CD4-positive, CD25-positive, alpha-beta regulatory T cell (primary cell): ENCODE measurements around the gene SPAM1. TPM values are rescaled to one million over a fixed set of nuclear protein-coding genes. Genes with fewer than 3 reads are reported as not detected.

Experiments used
- ATAC-seq, 2 donors: fragments of 150-1000 bp; cut with Tn5 transposase; one replicate each; pipeline ENCODE4 v1.10.0; 2021; ENCODE audit warnings: low read depth in 2 of 2, moderate number of reproducible peaks in 2 of 2, moderate library complexity in 1 of 2
- DNase-seq, 3 donors: peaks; one replicate each; pipeline versions ENCODE4 v3.0.0 to v3.0.0-alpha.2; 2012 to 2022; ENCODE audit warnings: mixed read lengths in 1 of 3
- H3K27ac ChIP-seq: one replicate; pipeline ENCODE4 v1.7.0; 2013; ENCODE audit warnings: mild to moderate bottlenecking, low read length; ENCODE audit not compliant: insufficient read depth, poor library complexity, severe bottlenecking
- H3K27me3 ChIP-seq: one replicate; pipeline ENCODE4 v1.7.0; 2013; ENCODE audit warnings: low read length; ENCODE audit not compliant: control insufficient read depth, insufficient read depth
- H3K36me3 ChIP-seq: one replicate; pipeline ENCODE4 v1.7.0; 2013; ENCODE audit warnings: mild to moderate bottlenecking, low read length, moderate library complexity; ENCODE audit not compliant: control insufficient read depth, insufficient read depth
- H3K4me1 ChIP-seq: 2 replicates; pipeline ENCODE4 v1.7.0; 2013; ENCODE audit warnings: mild to moderate bottlenecking, low read length; ENCODE audit not compliant: insufficient read depth, control insufficient read depth, poor library complexity, severe bottlenecking
- H3K4me3 ChIP-seq: one replicate; pipeline ENCODE4 v1.7.0; 2013; ENCODE audit warnings: low read depth, mild to moderate bottlenecking, low read length, moderate library complexity
- H3K9me3 ChIP-seq, 2 experiments: 1 replicate in 1 of 2; 2 replicates in 1 of 2; pipeline ENCODE4 v1.7.0; 2013; ENCODE audit warnings: low read length in 2 of 2, mild to moderate bottlenecking in 1 of 2, moderate library complexity in 1 of 2; ENCODE audit not compliant: control insufficient read depth in 2 of 2
- H3K27ac Mint-ChIP-seq, 3 donors: one replicate each; pipeline ENCODE4 v1.8.0; 2020 to 2022; ENCODE audit warnings: mild to moderate bottlenecking in 3 of 3, mixed read lengths in 3 of 3, moderate library complexity in 2 of 3
- H3K27me3 Mint-ChIP-seq: one replicate; pipeline ENCODE4 v1.8.0; 2022; ENCODE audit warnings: mild to moderate bottlenecking, mixed read lengths
- H3K36me3 Mint-ChIP-seq: one replicate; pipeline ENCODE4 v1.8.0; 2020; ENCODE audit warnings: mixed read lengths
- H3K4me1 Mint-ChIP-seq, 4 donors: one replicate each; pipeline ENCODE4 v1.8.0; 2020 to 2022; ENCODE audit warnings: mixed read lengths in 4 of 4, mild to moderate bottlenecking in 1 of 4
- H3K4me3 Mint-ChIP-seq, 4 donors: one replicate each; pipeline ENCODE4 v1.8.0; 2020 to 2022; ENCODE audit warnings: mild to moderate bottlenecking in 4 of 4, mixed read lengths in 4 of 4, moderate library complexity in 3 of 4
- H3K9me3 Mint-ChIP-seq, 7 donors: one replicate each; pipeline ENCODE4 v1.8.0; 2020 to 2022; ENCODE audit warnings: mixed read lengths in 7 of 7, mild to moderate bottlenecking in 3 of 7, moderate library complexity in 2 of 7
- polyA plus RNA-seq, 4 donors: library from polyadenylated mRNA; unstranded; fragments of 300-500 nt; fragmentation: Illumina TruSeq; gene quantifications; one replicate each; pipeline ENCODE4 v1.2.3, GENCODE V29; 2021
- total RNA-seq: library from RNA; stranded (reverse); gene quantifications from one replicate; pipeline ENCODE4 v1.2.3, GENCODE V29; 2022

SPAM1 gene
- total and polyA plus RNA-seq, 5 donors from 2014 or later, result not detected

DNA sequence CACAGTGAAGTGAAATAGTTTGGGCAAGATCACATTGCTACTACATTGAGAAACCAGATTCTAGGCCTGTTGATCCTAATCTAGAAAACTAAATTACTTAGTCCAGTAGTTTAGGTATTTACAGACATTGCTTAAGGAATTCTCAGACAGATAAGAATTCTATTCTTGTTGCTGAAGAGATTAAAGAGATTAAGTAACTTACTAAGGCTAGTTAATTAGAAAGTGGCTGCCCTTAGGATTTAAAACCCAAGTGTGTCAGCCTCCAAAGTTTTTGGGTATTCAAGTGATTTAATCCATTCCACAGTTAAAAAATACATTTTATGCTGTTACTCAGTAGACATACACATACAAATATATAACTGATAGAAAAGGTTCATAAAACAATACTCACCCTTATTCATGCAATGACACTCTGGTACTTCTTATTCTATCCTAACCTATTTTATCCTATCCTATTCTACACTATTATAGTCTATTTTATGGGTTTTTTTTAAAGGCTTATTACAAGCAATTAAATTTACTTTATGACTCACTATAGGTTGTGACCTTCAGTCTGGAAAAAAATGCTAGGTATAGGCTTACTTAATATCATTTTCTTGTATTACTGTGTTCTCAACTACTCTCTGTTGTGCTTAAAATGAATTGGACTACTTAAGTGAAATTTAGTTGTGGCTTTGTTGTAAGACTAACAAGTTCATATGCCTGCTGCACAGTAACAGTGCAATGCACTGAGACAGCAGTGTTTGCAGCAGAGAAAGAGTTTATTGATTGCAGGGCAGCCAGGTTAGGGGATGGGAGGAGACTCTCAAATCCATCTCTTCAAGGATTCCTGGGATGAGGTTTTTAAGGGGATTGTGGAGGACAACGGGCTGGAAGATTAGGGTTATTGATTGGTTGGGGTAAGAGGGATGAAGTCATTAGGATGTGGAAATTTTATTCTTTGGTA is 10.7 kb downstream of the SPAM1 start:
- Mint-ChIP-seq H3K9me3 (peaks cover 0 to 3% (median 0%) of the 10 kb centered on the region in 7 donors), H3K4me1 (no peaks in the 10 kb centered on the region), H3K27ac (no peak overlapping the region), H3K27me3 (no peaks in the 10 kb centered on the region), H3K36me3 (no peaks in the 10 kb centered on the region), H3K4me3 (no peak overlapping the region)
- no peaks in the 10 kb centered on the region for H3K27me3 ChIP-seq
- no peaks in the 10 kb centered on the region for H3K36me3 ChIP-seq
- no peak overlapping the region for H3K4me3 ChIP-seq
- no peaks in the 10 kb centered on the region for H3K4me1 ChIP-seq
- no peak overlapping the region for H3K27ac ChIP-seq
- no peak for ATAC-seq
- DNase-seq, result no peak
- no peaks in the 10 kb centered on the region for H3K9me3 ChIP-seq

DNA sequence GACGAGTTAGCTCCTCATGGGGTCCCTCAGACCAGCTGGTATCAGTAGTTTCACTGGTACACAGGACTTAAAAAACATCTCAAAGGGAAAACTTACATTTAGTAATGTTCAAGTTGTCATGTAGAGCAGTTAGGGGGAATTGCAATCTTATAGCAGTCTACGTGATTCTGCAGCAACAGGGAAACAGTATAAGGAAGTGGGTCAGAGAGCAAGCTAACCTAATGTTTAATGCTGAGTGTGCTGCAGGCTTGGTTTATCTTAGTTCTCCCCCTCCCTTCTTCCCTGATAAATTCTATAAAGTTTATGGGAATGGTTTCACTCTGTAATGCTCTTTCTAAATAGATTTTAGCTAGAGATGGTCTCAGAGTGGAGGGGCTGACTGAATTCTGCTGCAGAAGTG is 11.3 kb downstream of the SPAM1 start:
- Histone ChIP-seq H3K9me3 (no peaks in the 10 kb centered on the region), H3K27me3 (no peaks in the 10 kb centered on the region), H3K4me1 (no peaks in the 10 kb centered on the region), H3K4me3 (no peak overlapping the region), H3K36me3 (no peaks in the 10 kb centered on the region), H3K27ac (no peak overlapping the region)
- no peaks in the 10 kb centered on the region for H3K27me3 Mint-ChIP-seq
- ATAC-seq (no peak), DNase-seq (no peak)
- no peak overlapping the region for H3K4me3 Mint-ChIP-seq
- H3K4me1 Mint-ChIP-seq, result no peaks in the 10 kb centered on the region
- H3K27ac Mint-ChIP-seq, result no peak overlapping the region
- peaks cover 0 to 3% (median 0%) of the 10 kb centered on the region in 7 donors for H3K9me3 Mint-ChIP-seq
- H3K36me3 Mint-ChIP-seq, result no peaks in the 10 kb centered on the region

DNA sequence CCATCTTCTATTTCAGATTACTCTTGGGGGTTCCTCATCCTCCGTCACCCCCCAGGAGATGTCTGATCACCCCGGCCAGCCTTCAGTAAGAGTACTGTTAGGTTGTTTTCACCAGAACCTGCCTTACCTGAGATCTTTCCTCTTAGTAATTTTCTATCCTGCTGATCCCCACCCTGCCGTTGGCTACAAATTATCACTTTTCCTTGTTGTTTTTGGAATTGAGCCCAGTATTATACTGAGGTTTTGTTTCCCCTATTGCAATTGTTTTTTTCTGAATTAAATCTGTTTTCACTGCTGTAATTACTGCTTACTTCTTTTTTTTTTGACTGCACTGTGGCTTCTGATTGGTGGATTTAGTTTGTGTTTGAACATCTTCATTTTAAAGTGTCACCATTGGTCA is 14.7 kb downstream of the SPAM1 start:
- no peaks in the 10 kb centered on the region for H3K36me3 Mint-ChIP-seq
- peaks cover 8% of the 10 kb centered on the region for H3K27me3 Mint-ChIP-seq
- peaks cover 0 to 3% (median 0%) of the 10 kb centered on the region in 7 donors for H3K9me3 Mint-ChIP-seq
- no peaks in the 10 kb centered on the region for H3K9me3 ChIP-seq
- no peaks in the 10 kb centered on the region for H3K36me3 ChIP-seq
- H3K4me3 Mint-ChIP-seq, result no peak overlapping the region
- ATAC-seq, result no peak
- DNase-seq, result no peak
- no peak overlapping the region for H3K27ac Mint-ChIP-seq
- H3K27me3 ChIP-seq, result no peaks in the 10 kb centered on the region
- no peaks in the 10 kb centered on the region for H3K4me1 Mint-ChIP-seq
- H3K4me1 ChIP-seq, result no peaks in the 10 kb centered on the region
- no peak overlapping the region for H3K27ac ChIP-seq
- no peak overlapping the region for H3K4me3 ChIP-seq

DNA sequence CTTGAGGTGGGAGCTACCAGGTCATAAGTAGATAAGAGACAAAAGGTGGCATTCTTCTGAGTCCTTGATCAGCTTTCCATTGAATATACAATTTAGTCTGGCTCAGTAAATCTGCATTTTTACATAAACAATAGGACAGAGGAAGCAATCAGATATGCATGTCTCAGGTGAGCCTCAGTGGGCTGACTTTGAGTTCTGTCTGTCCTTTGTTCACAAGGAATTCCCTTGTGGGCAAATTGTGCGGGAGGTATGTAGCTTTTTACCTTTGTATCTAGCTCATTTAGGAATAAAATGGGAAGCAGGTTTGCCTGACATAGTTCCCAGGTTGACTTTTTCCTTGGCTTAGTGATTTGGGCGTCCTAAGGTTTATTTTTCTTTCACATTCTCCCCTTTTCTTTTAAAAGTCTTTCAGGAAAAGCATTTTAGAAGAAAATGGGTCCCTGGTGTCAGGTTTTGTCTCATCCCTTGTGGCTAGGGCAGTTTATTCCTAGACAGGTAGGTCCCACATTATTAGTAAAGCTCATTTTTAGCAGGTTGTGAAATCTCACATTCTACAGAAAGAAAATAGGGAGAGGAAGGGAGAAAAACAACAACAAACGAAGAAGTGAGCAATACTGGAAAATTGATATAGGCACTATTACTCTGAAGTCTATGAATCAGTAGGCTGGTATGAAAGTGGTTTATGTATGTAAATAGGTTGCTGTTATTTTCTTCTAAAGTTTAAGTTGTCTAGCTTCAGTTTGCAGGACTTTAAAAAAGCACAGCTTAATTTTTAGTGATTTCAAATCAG is 16.5 kb downstream of the SPAM1 start:
- H3K27ac ChIP-seq, result no peak overlapping the region
- Mint-ChIP-seq H3K9me3 (peaks cover 0 to 3% (median 0%) of the 10 kb centered on the region in 7 donors), H3K4me3 (no peak overlapping the region), H3K4me1 (no peaks in the 10 kb centered on the region), H3K27ac (no peak overlapping the region), H3K27me3 (peaks cover 8% of the 10 kb centered on the region), H3K36me3 (no peaks in the 10 kb centered on the region)
- ATAC-seq (no peak), DNase-seq (no peak)
- no peak overlapping the region for H3K4me3 ChIP-seq
- H3K4me1 ChIP-seq, result no peaks in the 10 kb centered on the region
- no peaks in the 10 kb centered on the region for H3K27me3 ChIP-seq
- H3K36me3 ChIP-seq, result no peaks in the 10 kb centered on the region
- H3K9me3 ChIP-seq, result no peaks in the 10 kb centered on the region

DNA sequence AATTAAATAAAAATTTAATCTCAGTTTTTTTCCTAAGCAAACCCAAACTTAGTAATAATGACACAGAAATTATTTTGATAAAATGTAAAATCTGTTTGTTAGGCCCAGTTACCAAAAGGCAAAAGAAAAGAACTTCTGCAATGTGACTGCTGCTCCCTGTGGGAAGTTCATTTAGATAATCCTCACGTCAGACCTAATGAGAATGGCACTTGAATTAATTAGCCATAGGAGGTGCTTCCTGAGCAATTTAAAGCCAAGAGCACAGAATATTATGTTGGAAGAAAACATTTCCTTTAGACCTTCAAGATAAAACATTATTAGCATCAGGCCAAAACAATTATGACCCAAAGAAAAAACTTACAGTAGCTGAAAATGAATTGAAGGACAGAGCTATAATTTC is 19.4 kb downstream of the SPAM1 start:
- H3K4me1 Mint-ChIP-seq, result no peaks in the 10 kb centered on the region
- H3K36me3 Mint-ChIP-seq, result no peaks in the 10 kb centered on the region
- Histone ChIP-seq H3K9me3 (no peaks in the 10 kb centered on the region), H3K27me3 (no peaks in the 10 kb centered on the region), H3K36me3 (no peaks in the 10 kb centered on the region), H3K4me1 (no peaks in the 10 kb centered on the region), H3K4me3 (no peak overlapping the region), H3K27ac (no peak overlapping the region)
- H3K27ac Mint-ChIP-seq, result no peak overlapping the region
- DNase-seq (no peak), ATAC-seq (no peak)
- no peak overlapping the region for H3K4me3 Mint-ChIP-seq
- H3K9me3 Mint-ChIP-seq, result no peaks in the 10 kb centered on the region
- H3K27me3 Mint-ChIP-seq, result peaks cover 8% of the 10 kb centered on the region

DNA sequence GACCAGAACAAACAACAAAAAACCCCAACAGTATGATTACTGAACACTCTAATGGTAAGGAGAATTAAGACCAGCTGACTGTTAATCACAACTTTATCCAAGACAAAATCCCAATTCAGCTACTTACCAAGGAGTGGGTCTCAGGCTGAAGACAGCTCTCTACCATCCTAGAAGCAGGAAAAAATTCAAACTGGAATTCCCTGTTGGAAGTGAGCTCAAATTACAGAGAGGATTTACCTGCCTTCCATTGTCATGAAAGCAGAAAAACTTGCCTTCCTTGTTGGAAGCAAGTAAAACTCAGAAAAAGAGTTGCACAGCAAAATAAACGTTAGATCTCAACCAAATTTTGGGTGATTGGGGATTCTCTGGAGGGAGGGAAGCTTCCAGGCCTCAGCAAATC is 20.9 kb downstream of the SPAM1 start:
- H3K27ac ChIP-seq, result no peak overlapping the region
- H3K27ac Mint-ChIP-seq, result no peak overlapping the region

DNA sequence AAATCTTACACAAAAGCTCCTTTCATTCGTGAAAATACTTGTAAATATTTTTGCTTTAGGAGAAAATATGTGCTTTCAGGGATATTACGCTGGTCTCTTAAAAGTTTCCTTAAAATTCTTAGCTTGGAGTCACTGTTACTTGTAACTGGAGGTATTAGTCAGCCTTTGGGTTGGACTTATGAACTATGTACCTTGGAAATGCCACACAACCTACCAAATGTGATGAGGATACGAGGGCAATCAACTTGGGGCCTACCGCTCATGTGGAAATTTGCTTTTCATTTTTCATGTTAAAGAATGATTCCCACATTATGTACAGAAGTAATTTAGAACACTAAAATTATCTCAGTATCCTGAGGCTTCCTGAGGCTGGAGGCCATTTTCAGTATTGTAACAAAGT is 23.1 kb downstream of the SPAM1 start:
- Mint-ChIP-seq H3K4me3 (no peak overlapping the region), H3K27ac (no peak overlapping the region), H3K36me3 (no peaks in the 10 kb centered on the region), H3K27me3 (peaks cover 2% of the 10 kb centered on the region), H3K4me1 (no peaks in the 10 kb centered on the region), H3K9me3 (peaks cover 0 to 3% (median 0%) of the 10 kb centered on the region in 7 donors)
- Histone ChIP-seq H3K36me3 (no peaks in the 10 kb centered on the region), H3K4me3 (no peak overlapping the region), H3K27ac (no peak overlapping the region), H3K4me1 (no peaks in the 10 kb centered on the region), H3K9me3 (no peaks in the 10 kb centered on the region), H3K27me3 (no peaks in the 10 kb centered on the region)
- DNase-seq, result no peak
- ATAC-seq, result no peak

More for the DNA sequence above, 20.9 kb downstream of the SPAM1 start:
- Mint-ChIP-seq H3K9me3 (peaks cover 0 to under 1% (median 0%) of the 10 kb centered on the region in 7 donors), H3K4me3 (no peak overlapping the region), H3K4me1 (no peaks in the 10 kb centered on the region), H3K27me3 (peaks cover 8% of the 10 kb centered on the region), H3K36me3 (no peaks in the 10 kb centered on the region)
- Histone ChIP-seq H3K4me1 (no peaks in the 10 kb centered on the region), H3K4me3 (no peak overlapping the region), H3K27me3 (no peaks in the 10 kb centered on the region), H3K9me3 (no peaks in the 10 kb centered on the region), H3K36me3 (no peaks in the 10 kb centered on the region)
- DNase-seq (no peak), ATAC-seq (no peak)
